LoVo (cell line): Measurements from ENCODE around the gene ZNF138.

Experiments
- DNase-seq: peaks from one replicate; pipeline ENCODE4 v3.0.0-alpha.2; 2016; ENCODE audit warnings: low spot score

ZNF138 gene

DNA sequence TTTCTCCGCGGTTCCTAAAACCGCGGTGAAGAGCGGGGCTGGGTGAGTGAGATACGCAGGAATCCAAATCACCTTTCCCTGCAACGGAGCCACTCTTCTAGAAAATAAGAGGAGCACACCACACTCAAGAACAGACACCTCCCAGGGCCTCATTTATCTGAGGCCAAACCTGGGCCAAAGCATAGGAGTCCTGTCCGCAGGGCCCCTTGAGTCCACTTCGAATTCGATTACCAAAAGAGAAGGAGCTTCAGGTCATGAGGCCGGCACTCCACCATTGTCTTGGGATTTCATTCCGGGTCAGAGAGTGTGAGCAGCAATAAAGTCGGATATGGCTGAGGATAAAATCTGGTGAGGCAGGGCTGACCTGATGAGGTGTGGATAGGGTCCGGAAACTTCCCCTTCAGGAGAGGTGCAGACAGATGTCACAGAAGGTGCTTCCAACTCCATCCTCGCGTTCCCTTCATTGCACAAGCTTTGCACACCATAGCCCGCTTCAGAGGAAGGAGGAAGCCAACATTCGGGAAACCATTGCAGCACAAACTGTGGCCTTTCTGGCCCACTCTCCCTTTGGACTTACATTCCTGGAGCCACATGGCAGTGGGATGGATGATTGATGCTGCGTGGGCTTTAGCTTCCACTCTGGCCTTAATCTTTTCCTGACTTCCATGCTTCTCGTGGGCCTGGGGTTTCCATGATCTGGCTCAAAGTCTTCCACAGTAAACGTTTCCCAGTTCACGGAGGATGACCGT lies 81.6 kb downstream of the ZNF138 start:
- DNase-seq: no peak

DNA sequence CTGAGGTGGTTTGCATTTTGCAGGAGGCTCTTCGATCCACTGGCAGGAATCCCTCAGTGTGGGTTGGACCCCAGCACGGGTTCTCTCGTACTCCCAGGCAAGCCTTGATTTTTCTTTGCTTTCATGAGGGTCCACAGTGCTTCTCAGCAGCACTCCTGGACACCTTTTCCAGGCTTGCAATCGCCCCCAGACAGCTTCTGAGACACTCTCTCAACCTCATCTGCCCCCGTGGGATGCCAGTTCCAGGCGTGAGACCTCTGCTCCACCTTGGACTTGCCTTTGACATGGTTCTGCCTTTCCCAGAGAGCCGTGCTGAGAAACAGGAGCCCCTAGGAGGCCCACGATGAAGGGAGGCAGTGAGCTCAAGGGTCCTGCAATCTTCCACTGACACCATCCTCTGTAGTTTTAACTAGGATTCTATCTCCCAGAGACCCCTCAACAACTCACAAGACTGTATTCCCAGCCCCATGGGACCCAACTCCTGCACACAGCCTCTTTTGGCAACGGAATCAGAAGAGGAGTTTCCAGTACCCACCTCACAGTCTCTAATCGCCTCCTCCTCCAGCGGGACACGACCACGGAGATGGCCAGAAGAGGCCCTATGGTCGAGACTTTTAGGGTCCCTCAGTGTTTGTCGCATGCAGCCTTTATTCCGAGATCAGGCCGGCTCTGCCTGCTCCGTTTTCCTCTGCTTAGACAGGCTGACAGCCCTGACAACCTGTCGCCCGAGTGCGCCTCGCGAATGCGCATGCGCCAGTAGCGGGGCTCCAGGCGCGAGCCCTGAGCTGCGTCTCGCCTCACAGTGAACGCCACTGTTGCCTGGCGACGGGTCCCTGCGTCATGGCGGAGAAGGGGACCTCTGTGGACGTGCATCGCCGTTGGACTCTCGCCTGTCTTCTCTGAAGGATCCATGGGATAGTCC lies 82.8 kb downstream of the ZNF138 start:
- DNase-seq: no peak

DNA sequence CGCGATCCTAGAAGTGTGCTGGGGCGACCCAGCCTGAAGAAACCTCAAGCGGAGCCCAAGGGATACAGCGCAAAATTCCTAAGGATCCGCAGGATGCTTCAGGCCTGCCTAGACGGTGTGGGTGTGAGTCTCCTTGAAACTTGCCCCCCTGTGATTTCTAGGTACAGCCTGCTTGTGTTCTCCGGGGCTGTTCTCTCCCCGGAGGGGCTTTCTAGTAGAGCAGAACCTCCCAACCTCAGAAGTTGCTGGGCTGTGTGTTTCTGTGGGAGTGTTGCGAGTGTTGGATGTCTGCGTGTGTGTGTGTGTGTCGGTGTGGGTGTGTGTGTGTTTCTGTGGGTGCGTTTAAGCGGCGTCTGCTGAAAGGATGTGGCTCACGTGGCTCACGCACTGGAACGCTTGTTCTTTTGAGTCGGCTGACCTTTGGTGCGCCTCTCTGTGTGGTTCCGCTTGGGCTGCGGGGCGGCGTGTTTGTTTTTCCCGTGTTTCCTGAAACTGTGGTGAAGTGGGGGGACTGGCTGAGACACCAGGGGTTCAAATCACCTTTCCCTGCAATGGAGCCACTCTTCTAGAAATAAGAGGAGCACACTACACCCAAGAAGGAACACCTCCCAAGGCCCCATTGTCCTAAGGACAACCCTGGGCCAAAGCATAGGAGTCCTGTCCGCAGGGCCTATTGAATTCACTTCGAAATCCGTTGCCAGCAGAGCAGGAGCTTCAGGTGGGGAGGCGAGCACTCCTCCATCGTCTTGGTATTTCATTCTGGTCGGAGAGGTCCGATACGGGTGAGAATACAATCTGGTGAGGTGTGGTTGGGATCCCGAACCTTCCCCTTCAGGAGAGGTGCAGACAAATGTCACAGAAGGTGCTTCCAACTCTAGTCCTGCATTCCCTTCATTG lies 83.7 kb downstream of the ZNF138 start:
- no peak for DNase-seq

DNA sequence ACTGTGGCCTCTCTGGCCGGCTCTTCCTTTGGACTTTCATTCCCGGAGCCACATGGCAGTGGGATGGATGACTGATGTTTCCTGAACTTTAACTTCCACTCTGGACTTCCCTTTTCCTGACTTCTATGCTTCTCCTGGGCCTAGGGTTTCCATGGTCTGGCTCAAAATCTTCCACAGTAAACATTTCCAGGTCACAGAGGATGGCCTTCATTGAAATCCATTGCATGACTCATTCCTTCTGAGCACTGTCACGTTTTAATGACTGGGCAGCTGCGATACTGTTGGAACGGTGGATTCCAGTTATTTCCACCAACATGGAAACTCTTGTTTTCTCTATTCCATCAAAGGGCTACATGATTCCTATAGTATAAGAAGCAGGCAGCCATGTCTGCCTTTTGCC lies 84.5 kb downstream of the ZNF138 start:
- no peak for DNase-seq

DNA sequence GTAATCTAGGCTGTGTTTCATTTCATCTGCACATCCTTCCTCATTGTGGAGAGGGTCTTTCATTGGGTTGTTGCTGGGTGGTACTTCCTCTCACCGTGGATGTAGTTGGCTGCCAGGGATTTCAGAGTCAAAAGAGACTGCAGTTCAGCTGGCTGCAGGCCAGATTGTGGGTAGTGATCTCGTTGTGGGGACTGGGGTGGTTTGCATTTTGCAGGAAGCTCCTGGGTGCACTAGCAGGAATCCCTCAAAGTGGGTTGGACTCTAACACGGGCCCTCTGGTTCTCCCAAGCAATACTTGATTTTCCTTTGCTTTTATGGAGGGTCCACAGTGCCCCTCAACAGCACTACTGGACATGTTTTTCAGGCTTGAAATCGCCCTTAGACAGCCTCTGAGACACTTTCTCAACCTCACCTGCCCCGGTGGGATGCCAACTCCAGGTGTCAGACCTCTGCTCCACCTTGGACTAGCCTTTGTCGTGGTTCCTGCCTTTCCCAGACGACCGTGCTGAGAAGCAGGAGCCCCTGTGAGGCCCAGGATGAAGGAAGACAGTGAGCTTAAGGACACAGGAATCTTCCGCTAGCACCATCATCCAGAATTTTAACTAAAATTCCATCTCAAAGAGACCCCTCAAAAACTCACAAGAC lies 85.0 kb downstream of the ZNF138 start:
- DNase-seq: no peak

DNA sequence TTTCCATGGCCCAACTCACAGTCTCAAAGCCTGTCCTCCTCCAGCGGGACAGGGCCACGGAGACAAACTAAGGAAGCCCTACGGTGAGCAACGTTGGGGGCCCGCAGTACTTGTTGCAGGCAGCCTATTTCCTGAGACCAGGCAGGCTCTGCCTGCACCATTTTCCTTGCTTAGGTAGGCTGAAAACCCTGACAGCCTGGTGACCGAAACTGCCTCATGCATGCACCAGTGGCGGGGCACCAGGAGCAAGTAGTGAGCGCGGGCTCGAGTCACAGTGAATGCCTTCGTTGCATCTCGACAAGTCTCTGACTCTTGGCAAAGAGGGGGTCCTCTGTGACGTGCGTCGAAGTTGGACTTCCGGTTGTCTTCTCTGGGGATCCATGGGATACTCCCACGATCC lies 85.6 kb downstream of the ZNF138 start:
- DNase-seq: no peak

DNA sequence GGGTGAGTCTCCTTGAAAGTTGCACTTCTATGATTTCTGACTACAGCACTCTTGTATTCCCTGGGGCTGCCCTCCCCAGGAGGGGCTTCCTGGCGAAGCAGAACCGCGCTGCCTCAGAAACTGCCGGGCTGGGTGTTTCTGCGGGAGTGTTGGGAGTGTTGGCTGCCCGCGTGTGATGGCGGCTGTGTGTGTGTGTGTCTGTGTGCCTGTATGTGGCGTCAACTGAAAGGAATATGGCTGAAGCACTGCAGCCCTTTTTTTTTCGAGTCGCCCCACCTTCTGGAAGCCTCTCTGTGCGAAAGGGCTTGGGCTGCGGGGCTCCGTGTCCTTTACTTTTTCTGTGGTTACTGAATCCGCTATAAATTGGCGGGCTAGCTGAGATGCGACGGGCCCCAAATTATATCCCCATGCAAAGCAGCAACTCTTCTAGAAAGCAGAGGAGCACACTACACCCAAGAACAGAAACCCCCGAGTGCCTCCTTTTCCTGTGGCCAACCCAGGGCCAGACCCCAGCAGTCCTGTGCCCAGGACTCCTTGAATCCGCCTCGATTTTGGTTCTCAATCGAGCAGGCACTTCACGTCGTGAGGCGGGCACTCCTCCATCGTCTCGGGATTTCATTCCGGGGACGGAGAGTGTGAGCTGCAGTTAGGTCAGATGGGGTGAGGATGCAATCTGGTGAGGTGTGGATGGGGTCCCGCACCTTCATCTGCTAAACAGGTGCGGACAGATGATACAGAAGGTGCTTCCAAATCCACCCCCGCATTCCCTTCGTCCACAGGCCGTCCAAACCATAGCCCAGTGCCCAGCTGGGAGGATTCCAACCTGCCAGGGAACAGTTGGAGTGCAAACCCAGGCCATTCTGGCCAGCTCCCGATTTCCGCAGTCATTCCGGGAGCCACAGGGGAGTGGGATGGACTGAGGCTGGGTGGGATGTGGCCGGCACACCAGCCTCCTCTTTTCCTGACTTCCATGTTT lies 86.4 kb downstream of the ZNF138 start:
- no peak for DNase-seq

DNA sequence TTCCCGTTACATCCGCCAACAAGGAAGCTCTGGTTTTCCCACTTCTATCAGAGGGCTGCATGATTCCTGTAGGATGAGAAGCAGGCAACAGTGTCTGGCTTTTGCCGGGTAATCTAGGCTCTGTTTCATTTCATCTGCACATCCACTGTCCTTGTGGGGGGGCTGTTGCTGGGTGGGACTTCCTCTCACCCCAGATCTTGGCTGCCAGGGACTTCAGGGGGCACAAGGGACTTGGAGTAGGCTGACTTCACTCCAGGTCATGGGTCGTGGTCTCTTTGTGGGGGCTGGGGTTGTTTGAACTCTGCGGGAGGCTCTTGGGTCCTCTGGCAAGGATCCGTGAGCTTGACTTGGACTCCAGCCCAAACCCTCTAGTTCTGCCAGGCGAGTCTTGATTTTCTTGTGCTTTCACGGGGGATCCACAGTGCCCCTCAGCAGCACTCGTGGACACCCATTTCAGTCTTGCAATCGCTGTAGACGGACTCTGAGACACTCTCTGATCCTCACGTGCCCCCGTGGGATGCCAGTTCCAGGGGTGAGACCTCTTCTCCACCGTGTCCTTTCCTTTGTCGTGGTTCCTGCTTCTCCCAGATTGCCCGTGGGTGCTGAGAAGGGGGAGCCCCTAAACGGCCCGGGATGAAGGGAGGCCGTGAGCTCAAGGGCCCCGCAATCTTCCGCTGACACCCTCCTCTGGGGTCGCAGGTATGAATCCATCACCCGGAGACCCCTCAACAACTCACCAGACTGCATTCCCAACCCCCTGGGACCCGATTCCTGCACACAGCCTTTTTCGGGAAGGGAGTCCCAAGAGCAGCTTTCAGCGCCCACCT lies 87.4 kb downstream of the ZNF138 start:
- no peak for DNase-seq

DNA sequence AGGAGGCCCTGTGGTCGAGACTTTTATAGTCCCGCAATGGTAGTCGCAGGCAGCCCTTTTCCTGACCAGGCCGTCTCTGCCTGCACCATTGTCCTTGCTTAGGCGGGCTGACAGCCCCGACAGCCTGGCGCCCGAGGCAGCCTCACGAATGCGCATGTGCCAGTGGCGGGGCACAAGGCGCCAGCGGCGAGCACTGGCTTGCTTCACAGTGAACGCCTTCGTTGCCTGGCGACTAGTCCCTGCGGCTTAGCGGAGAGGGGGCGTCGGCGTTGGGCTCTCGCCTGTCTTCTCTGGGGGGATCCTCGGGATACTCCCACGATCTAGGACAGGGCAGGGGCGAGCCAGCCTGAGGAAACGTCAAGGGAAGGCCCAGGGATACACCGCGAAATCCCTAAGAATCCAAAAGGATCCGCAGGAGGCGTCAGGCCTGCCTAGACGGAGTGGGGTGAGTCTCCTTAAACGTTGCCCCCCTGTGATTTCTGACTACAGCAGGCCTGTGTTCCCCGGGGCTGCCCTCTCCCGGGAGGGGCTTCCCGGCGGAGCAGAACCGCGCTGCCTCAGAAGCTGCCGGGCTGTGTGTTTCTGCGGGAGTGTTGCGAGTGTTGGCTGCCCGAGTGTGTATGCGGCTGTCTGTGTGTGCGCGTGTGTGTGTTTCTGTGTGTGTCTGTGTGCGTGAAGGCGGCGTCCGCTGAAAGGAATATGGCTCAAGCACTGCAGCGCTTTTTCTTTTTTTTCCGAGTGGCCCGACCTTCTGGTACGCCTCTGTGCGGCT lies 88.3 kb downstream of the ZNF138 start:
- no peak for DNase-seq
